HG03095 (cell line): Measurements from ENCODE around the gene DPEP3.

Experiments used
- ATAC-seq: cut with Tn5 transposase; IDR thresholded peaks from one replicate; pipeline ENCODE4 v1.9.1; 2021; ENCODE audit warnings: moderate library complexity; ENCODE audit not compliant: unreplicated experiment

DPEP3 gene

GRCh38 chr16:67967958-67968399, 12.3 kb downstream of the DPEP3 start:
- ATAC-seq, result peak; percentile 18

- no peak for ATAC-seq
These were observed 12.9 kb downstream of the DPEP3 start for GRCh38 chr16:67967183-67967957.

- ATAC-seq, result no peak
These were observed 13.6 kb downstream of the DPEP3 start for GRCh38 chr16:67966549-67967182.

- no peak for ATAC-seq
These were observed 14.4 kb downstream of the DPEP3 start for GRCh38 chr16:67965668-67966548.

GRCh38 chr16:67964477-67965131, 15.7 kb downstream of the DPEP3 start:
- ATAC-seq, result no peak

GRCh38 chr16:67963662-67964321, 16.5 kb downstream of the DPEP3 start:
- ATAC-seq, result no peak

GRCh38 chr16:67963292-67963661, 17.0 kb downstream of the DPEP3 start:
- no peak for ATAC-seq

GRCh38 chr16:67962135-67962534, 18.2 kb downstream of the DPEP3 start:
- ATAC-seq, result no peak

GRCh38 chr16:67961551-67961957, 18.7 kb downstream of the DPEP3 start:
- ATAC-seq, result no peak

GRCh38 chr16:67959536-67960329, 20.6 kb downstream of the DPEP3 start:
- ATAC-seq, result no peak

GRCh38 chr16:67957622-67958021, 22.7 kb downstream of the DPEP3 start:
- no peak for ATAC-seq

- no peak for ATAC-seq
These were observed 25.7 kb downstream of the DPEP3 start for GRCh38 chr16:67954421-67955196.

GRCh38 chr16:67953641-67954375, 26.5 kb downstream of the DPEP3 start:
- no peak for ATAC-seq

GRCh38 chr16:67951485-67951884, 28.8 kb downstream of the DPEP3 start:
- ATAC-seq, result no peak

- no peak for ATAC-seq
These were observed 29.9 kb downstream of the DPEP3 start for GRCh38 chr16:67950335-67950843.

- no peak for ATAC-seq
These were observed 30.7 kb downstream of the DPEP3 start for GRCh38 chr16:67949645-67950044.

- no peak for ATAC-seq
These were observed 32.3 kb downstream of the DPEP3 start for GRCh38 chr16:67948015-67948414.

- ATAC-seq, result no peak
These were observed 33.2 kb downstream of the DPEP3 start for GRCh38 chr16:67946966-67947558.
